H1 (cell line): ENCODE measurements around the gene MRPS10. TPM values are rescaled to one million over a fixed set of nuclear protein-coding genes. Genes with fewer than 3 reads are reported as not detected.

ENCODE experiments used
- CTCF ChIA-PET: fragments of 300-600 bp; sonication (Branson Sonifier 250); formaldehyde crosslinking; loops from one replicate; lab custom pipeline; 2021; ENCODE audit not compliant: partially characterized antibody; lab: Charles Lee
- POLR2A ChIA-PET: fragments of 300-600 bp; sonication (Branson Sonifier 250); formaldehyde crosslinking; loops from one replicate; lab custom pipeline; 2021; ENCODE audit warnings: inconsistent platforms; ENCODE audit not compliant: partially characterized antibody; lab: Charles Lee
- DNase-seq, 2 experiments: peaks; one replicate each; pipeline versions ENCODE4 v3.0.0 to v3.0.0-alpha.2; 2010 to 2022; ENCODE audit warnings: low spot score in 2 of 2, low read depth in 1 of 2, mixed read lengths in 1 of 2
- FAIRE-seq: peaks from 2 replicates; lab custom pipeline; 2011; peaks lifted over from hg19 to GRCh38; lab: Jason Lieb, UNC
- H2AFZ ChIP-seq: 2 replicates; pipeline ENCODE4 v1.8.1; 2012; ENCODE audit warnings: low read length, inconsistent platforms
- H2AK5ac ChIP-seq: 2 replicates; pipeline ENCODE4 v1.6.1; 2013; ENCODE audit warnings: low read depth, low read length
- H2BK120ac ChIP-seq: replicated peaks from 2 replicates; pipeline ENCODE3; 2013; ENCODE audit warnings: low read depth, low read length, inconsistent platforms
- H2BK12ac ChIP-seq: 2 replicates; pipeline ENCODE4 v1.6.1; 2013; ENCODE audit warnings: low read depth, low read length
- H2BK15ac ChIP-seq: 2 replicates; pipeline ENCODE4 v1.6.1; 2013; ENCODE audit warnings: low read length
- H2BK20ac ChIP-seq: 2 replicates; pipeline ENCODE4 v1.6.1; 2013; ENCODE audit warnings: low read length
- H2BK5ac ChIP-seq: 2 replicates; pipeline ENCODE4 v1.6.1; 2013; ENCODE audit warnings: low read depth, low read length
- H3K14ac ChIP-seq: 2 replicates; pipeline ENCODE4 v1.6.1; 2013; ENCODE audit warnings: inconsistent platforms; ENCODE audit not compliant: insufficient read length
- H3K18ac ChIP-seq: 2 replicates; pipeline ENCODE4 v1.6.1; 2013; ENCODE audit warnings: low read length; ENCODE audit errors: extremely low read depth
- H3K23ac ChIP-seq: 2 replicates; pipeline ENCODE4 v1.6.1; 2013; ENCODE audit warnings: inconsistent platforms; ENCODE audit not compliant: insufficient read length
- H3K23me2 ChIP-seq: 2 replicates; pipeline ENCODE4 v1.6.1; 2013; ENCODE audit warnings: low read depth, low read length
- H3K27ac ChIP-seq: 2 replicates; pipeline ENCODE4 v1.6.1; 2011; ENCODE audit warnings: low read depth, low read length, inconsistent platforms
- H3K27me3 ChIP-seq, 4 experiments: replicated peaks in 1 of 4; 1 replicate in 1 of 4; 2 replicates in 3 of 4; pipeline versions ENCODE4 v1.6.1 to v1.8.1; 2011 to 2013; ENCODE audit warnings: low read length in 3 of 4, mild to moderate bottlenecking in 3 of 4, inconsistent platforms in 2 of 4, mixed read lengths in 2 of 4, moderate library complexity in 1 of 4; ENCODE audit not compliant: control insufficient read depth in 3 of 4, insufficient read depth in 3 of 4; ENCODE audit errors: extremely low read depth in 1 of 4
- H3K36me3 ChIP-seq, 4 experiments: 2 replicates each; pipeline versions ENCODE4 v1.6.1 to v1.8.1; 2011 to 2013; ENCODE audit warnings: mild to moderate bottlenecking in 4 of 4, low read length in 3 of 4, moderate library complexity in 2 of 4, control low read depth in 1 of 4, inconsistent platforms in 1 of 4; ENCODE audit not compliant: insufficient read depth in 4 of 4, control insufficient read depth in 2 of 4
- H3K4ac ChIP-seq: replicated peaks from 2 replicates; pipeline ENCODE3; 2013; ENCODE audit warnings: low read length, low read depth, mixed read lengths, inconsistent platforms; ENCODE audit not compliant: insufficient read length
- H3K4me1 ChIP-seq, 4 experiments: replicated peaks in 1 of 4; 1 replicate in 1 of 4; 2 replicates in 3 of 4; pipeline versions ENCODE4 v1.6.1 to v1.8.1; 2011 to 2013; ENCODE audit warnings: low read length in 3 of 4, inconsistent platforms in 2 of 4, mixed read lengths in 1 of 4; ENCODE audit not compliant: insufficient read depth in 4 of 4, control insufficient read depth in 3 of 4
- H3K4me2 ChIP-seq, 2 experiments: 2 replicates each; pipeline versions ENCODE4 v1.6.1 to v1.8.1; 2011 to 2013; ENCODE audit warnings: low read depth in 2 of 2, low read length in 2 of 2, control low read depth in 1 of 2, inconsistent platforms in 1 of 2, mild to moderate bottlenecking in 1 of 2; ENCODE audit not compliant: insufficient read depth in 1 of 2
- H3K4me3 ChIP-seq, 4 experiments: fragments of 200-600, 300-600 bp in 1 of 4; sonication (generic), shearing (Covaris generic), sonication (Bioruptor Twin) in 1 of 4; 2 replicates each; pipeline versions ENCODE4 v1.5.1 to v1.8.1; 2011 to 2016; ENCODE audit warnings: low read length in 4 of 4, low read depth in 3 of 4, control low read depth in 2 of 4, inconsistent platforms in 2 of 4, mild to moderate bottlenecking in 2 of 4, mixed read lengths in 1 of 4, moderate library complexity in 1 of 4; ENCODE audit not compliant: insufficient read depth in 2 of 4; ENCODE audit errors: extremely low read depth in 1 of 4
- H3K56ac ChIP-seq: replicated peaks from 2 replicates; pipeline ENCODE3; 2013; ENCODE audit warnings: low read depth, mild to moderate bottlenecking, mixed read lengths, low read length, inconsistent platforms; ENCODE audit not compliant: insufficient read length
- H3K79me1 ChIP-seq: 2 replicates; pipeline ENCODE4 v1.6.1; 2013; ENCODE audit warnings: low read depth, low read length, control low read depth
- H3K79me2 ChIP-seq, 2 experiments: 2 replicates each; pipeline versions ENCODE4 v1.6.1 to v1.8.1; 2012 to 2013; ENCODE audit warnings: low read length in 2 of 2, mild to moderate bottlenecking in 2 of 2, inconsistent platforms in 1 of 2; ENCODE audit not compliant: insufficient read depth in 2 of 2, control insufficient read depth in 1 of 2
- H3K9ac ChIP-seq, 4 experiments: replicated peaks in 1 of 4; 1 replicate in 1 of 4; 2 replicates in 3 of 4; pipeline versions ENCODE4 v1.6.1 to v1.8.1; 2011 to 2013; ENCODE audit warnings: low read depth in 3 of 4, low read length in 3 of 4, control low read depth in 2 of 4, mild to moderate bottlenecking in 2 of 4, moderate library complexity in 2 of 4, inconsistent platforms in 1 of 4; ENCODE audit errors: extremely low read depth in 1 of 4
- H3K9me3 ChIP-seq, 2 experiments: 2 replicates each; pipeline versions ENCODE4 v1.6.1 to v1.8.1; 2012 to 2013; ENCODE audit warnings: mild to moderate bottlenecking in 2 of 2, moderate library complexity in 2 of 2, control low read depth in 1 of 2, inconsistent platforms in 1 of 2, low read depth in 1 of 2, low read length in 1 of 2, mixed read lengths in 1 of 2; ENCODE audit not compliant: insufficient read depth in 2 of 2
- H4K20me1 ChIP-seq, 2 experiments: replicated peaks in 1 of 2; 2 replicates each; pipeline versions ENCODE3 to v1.8.1; 2011 to 2013; ENCODE audit warnings: inconsistent platforms in 2 of 2, low read length in 2 of 2, mild to moderate bottlenecking in 1 of 2; ENCODE audit not compliant: insufficient read depth in 2 of 2, control insufficient read depth in 1 of 2
- H4K5ac ChIP-seq: 2 replicates; pipeline ENCODE4 v1.6.1; 2013; ENCODE audit warnings: low read length, low read depth, mixed read lengths, inconsistent platforms; ENCODE audit not compliant: insufficient read length
- H4K8ac ChIP-seq: 2 replicates; pipeline ENCODE4 v1.8.0; 2013; ENCODE audit warnings: mild to moderate bottlenecking, moderate library complexity, low read length, inconsistent platforms; ENCODE audit not compliant: insufficient read depth; ENCODE audit errors: extremely low read depth
- H4K91ac ChIP-seq: replicated peaks from 2 replicates; pipeline ENCODE3; 2013; ENCODE audit warnings: low read length, mixed read lengths, inconsistent platforms; ENCODE audit not compliant: insufficient read length
- ATF3 ChIP-seq: IDR thresholded peaks from 2 replicates; pipeline ENCODE4 v1.6.1; 2011; ENCODE audit warnings: low read depth, mild to moderate bottlenecking, low read length; ENCODE audit not compliant: insufficient read depth
- CBX8 ChIP-seq: fragments of 300-800, 300-1000 bp; sonication (generic); IDR thresholded peaks from 2 replicates; pipeline ENCODE4 v1.7.1; 2016; ENCODE audit warnings: low read depth, low read length, borderline replicate concordance
- CEBPB ChIP-seq: IDR thresholded peaks from 2 replicates; pipeline ENCODE4 v1.6.1; 2012; ENCODE audit warnings: low read depth, low read length
- CTBP2 ChIP-seq: IDR thresholded peaks from 2 replicates; pipeline ENCODE4 v1.7.0; 2011; ENCODE audit warnings: borderline replicate concordance, mild to moderate bottlenecking, moderate library complexity, mixed read lengths, low read length; ENCODE audit not compliant: insufficient read depth, insufficient read length
- E2F6 ChIP-seq: IDR thresholded peaks from 2 replicates; pipeline ENCODE4 v1.6.1; 2012; ENCODE audit warnings: inconsistent platforms
- GTF2F1 ChIP-seq: IDR thresholded peaks from 2 replicates; pipeline ENCODE4 v1.6.1; 2012; ENCODE audit warnings: low read depth, low read length, improper control_type of control experiment, borderline replicate concordance
- MAFK ChIP-seq: IDR thresholded peaks from 2 replicates; pipeline ENCODE4 v1.6.1; 2012; ENCODE audit warnings: low read depth, mild to moderate bottlenecking, improper control_type of control experiment, low read length
- SAP30 ChIP-seq: fragments of 300-600 bp; sonication (generic); IDR thresholded peaks from 2 replicates; pipeline ENCODE4 v1.7.1; 2012; ENCODE audit warnings: low read length, moderate library complexity, mild to moderate bottlenecking, inconsistent platforms; ENCODE audit not compliant: insufficient read depth, insufficient replicate concordance
- SIN3A ChIP-seq, 2 experiments: IDR thresholded peaks in 1 of 2; conservative IDR thresholded peaks in 1 of 2; 2 replicates each; pipeline ENCODE4 v1.6.1; 2011 to 2012; ENCODE audit warnings: low read length in 2 of 2, improper control_type of control experiment in 1 of 2, low read depth in 1 of 2, mild to moderate bottlenecking in 1 of 2
- SP1 ChIP-seq: IDR thresholded peaks from 2 replicates; pipeline ENCODE4 v1.6.1; 2011; ENCODE audit warnings: low read depth, low read length
- TAF1 ChIP-seq: IDR thresholded peaks from 2 replicates; pipeline ENCODE4 v1.6.1; 2011; ENCODE audit warnings: mild to moderate bottlenecking, low read depth, low read length
- TBP ChIP-seq: IDR thresholded peaks from 2 replicates; pipeline ENCODE4 v1.6.1; 2011; ENCODE audit warnings: low read depth, low read length, improper control_type of control experiment
- TEAD4 ChIP-seq: IDR thresholded peaks from 2 replicates; pipeline ENCODE4 v1.6.1; 2012; ENCODE audit warnings: low read depth, low read length, inconsistent platforms, mixed read lengths
- WGBS, 2 experiments: shearing (Covaris generic) in 1 of 2; methylation state at CpG; one replicate each; pipeline versions ENCODE4 v1.1.6 to v1.1.7; 2013 to 2015; ENCODE audit warnings: low lambda C conversion rate in 2 of 2, mixed read lengths in 2 of 2, inconsistent platforms in 1 of 2, low coverage in 1 of 2, missing lambda C conversion rate in 1 of 2; ENCODE audit not compliant: insufficient replicate concordance in 2 of 2, insufficient coverage in 1 of 2, insufficient read length in 1 of 2; ENCODE audit errors: extremely low coverage in 1 of 2, missing lambda C conversion rate in 1 of 2; 5-methylcytosine and 5-hydroxymethylcytosine counted together
- polyA plus RNA-seq, 7 experiments: library from polyadenylated mRNA; depleted of rRNA in 3 of 7; stranded (reverse) in 5 of 7; unstranded in 2 of 7; fragments of >200 nt in 5 of 7; fragments of 200-250 nt in 2 of 7; gene quantifications; 1 replicate in 5 of 7; 2 replicates in 1 of 7; 4 replicates in 1 of 7; pipeline versions ENCODE4 v1.2.1 to v1.2.3, GENCODE V29; 2011 to 2013; ENCODE audit warnings: missing spikeins in 2 of 7, mixed read lengths in 2 of 7
- total RNA-seq: library from RNA; stranded (reverse); fragmentation: NEBNext Ultra II Directional; extraction: Animal tissue kit (Norgen Biotek cat#: 25700); gene quantifications from 2 replicates; pipeline ENCODE4 v1.2.1, GENCODE V29; 2021

Gene MRPS10
- total and polyA plus RNA-seq, 2 of the 8 experiments (the other 6 are each of a cell fraction or from before 2014, with no cell fraction given): 20.5 to 33.6 TPM

GRCh38 chr6:42200035-42200434 is 17.6 kb downstream of the MRPS10 start:
- H2AFZ ChIP-seq: no peak overlapping the region
- H3K14ac ChIP-seq: no peak overlapping the region
- CTCF ChIA-PET: interaction anchor here (1.1 to 2.3 kb wide), 7 partner anchors 12 to 132 kb away, joined by 3 to 10 read pairs (median 4); no protein-coding TSS in a partner anchor
- H3K4me1 ChIP-seq: no peaks in the 10 kb centered on the region
- H2BK5ac ChIP-seq: no peak overlapping the region
- no peak overlapping the region for H3K23ac ChIP-seq
- no peak overlapping the region for H4K8ac ChIP-seq
- H3K23me2 ChIP-seq: 0 out of 2 replicates have a peak, but pooled peaks cover 3% of the 10 kb centered on the region
- no peak overlapping the region for H2BK15ac ChIP-seq
- no peak overlapping the region for H4K91ac ChIP-seq
- no peak overlapping the region for H2BK120ac ChIP-seq
- DNase-seq (no peak), FAIRE-seq (no peak)
- WGBS, 2 experiments: 92% methylated on average over 1 of the region's 1 CpG; no CpG with 5 or more reads in 1 of the 2 experiments
- H3K9ac ChIP-seq: no peak overlapping the region
- no peaks in the 10 kb centered on the region for H3K79me2 ChIP-seq
- POLR2A ChIA-PET: interaction anchor here (1.6 kb wide), 1 partner anchor 63 kb away, joined by 3 read pairs; no protein-coding TSS in a partner anchor
- no peak overlapping the region for H3K18ac ChIP-seq
- H3K27ac ChIP-seq: no peak overlapping the region
- no peak overlapping the region for H3K56ac ChIP-seq
- no peak overlapping the region for H2AK5ac ChIP-seq
- H3K36me3 ChIP-seq: peaks cover 0 to 4% (median 0%) of the 10 kb centered on the region in 4 experiments; a peak in 2 of 8 replicates
- H4K5ac ChIP-seq: no peak overlapping the region
- no peak overlapping the region for H3K4me3 ChIP-seq
- no peak overlapping the region for H2BK12ac ChIP-seq
- no peak overlapping the region for H3K4ac ChIP-seq
- no peaks in the 10 kb centered on the region for H3K27me3 ChIP-seq
- no peaks in the 10 kb centered on the region for H3K79me1 ChIP-seq
- H3K4me2 ChIP-seq: no peak overlapping the region
- H4K20me1 ChIP-seq: no peaks in the 10 kb centered on the region
- no peak overlapping the region for H2BK20ac ChIP-seq
- no peaks in the 10 kb centered on the region for H3K9me3 ChIP-seq
- TF ChIP-seq E2F6: no peak
- TF ChIP-seq SP1: no peak
- TF ChIP-seq ATF3: no peak
- TF ChIP-seq CEBPB: no peak
- TF ChIP-seq TEAD4: no peak
- no peak for TF ChIP-seq SAP30
- TF ChIP-seq CBX8: no peak
- no peak for TF ChIP-seq CTBP2
- TF ChIP-seq TBP: no peak
- no peak for TF ChIP-seq SIN3A (conservative IDR thresholded peaks at IDR 0.05 in 1 of 2, IDR thresholded peaks at IDR 0.05 in 1 of 2; ENCODE audit: low read depth in 1 of 2, low read length in 2 of 2)
- no peak for TF ChIP-seq TAF1
- TF ChIP-seq GTF2F1: no peak
- TF ChIP-seq MAFK: no peak
